Fibroblast of upper back skin (primary cell): ENCODE measurements around the gene FRY.
A peak's percentile ranks its signal among the peaks of the same experiment; 100 is the strongest.

Experiments used
- DNase-seq: peaks from one replicate; pipeline ENCODE4 v3.0.0-alpha.2; 2013

FRY gene

GRCh38 chr13:32136061-32136460 is 104.5 kb downstream of the FRY start:
- DNase-seq = no peak

GRCh38 chr13:32136716-32137115 is 105.1 kb downstream of the FRY start:
- no peak for DNase-seq

- DNase-seq = no peak
Observed at GRCh38 chr13:32139251-32139650, 107.7 kb downstream of the FRY start.

GRCh38 chr13:32140109-32140508 is 108.5 kb downstream of the FRY start:
- no peak for DNase-seq

GRCh38 chr13:32141462-32141861 is 109.9 kb downstream of the FRY start:
- no peak for DNase-seq

GRCh38 chr13:32142115-32142514 is 110.5 kb downstream of the FRY start:
- no peak for DNase-seq

GRCh38 chr13:32142956-32143375 is 111.4 kb downstream of the FRY start:
- DNase-seq = peak; percentile 75

GRCh38 chr13:32147193-32147592 is 115.6 kb downstream of the FRY start:
- DNase-seq = no peak

- DNase-seq = no peak
Observed at GRCh38 chr13:32147976-32148375, 116.4 kb downstream of the FRY start.

- DNase-seq = no peak
Observed at GRCh38 chr13:32150239-32150638, 118.7 kb downstream of the FRY start.

- peak; percentile 81 for DNase-seq
Observed at GRCh38 chr13:32150794-32151193, 119.2 kb downstream of the FRY start.

GRCh38 chr13:32151240-32151639 is 119.7 kb downstream of the FRY start:
- no peak for DNase-seq

- DNase-seq = peak; percentile 70
Observed at GRCh38 chr13:32153056-32153455, 121.5 kb downstream of the FRY start.

GRCh38 chr13:32159137-32159869 is 127.7 kb downstream of the FRY start:
- DNase-seq = no peak

- no peak for DNase-seq
Observed at GRCh38 chr13:32162395-32163005, 130.9 kb downstream of the FRY start.

GRCh38 chr13:32164622-32165268 is 133.2 kb downstream of the FRY start:
- peak; percentile 79 for DNase-seq

- no peak for DNase-seq
Observed at GRCh38 chr13:32165796-32166195, 134.2 kb downstream of the FRY start.

- no peak for DNase-seq
Observed at GRCh38 chr13:32168131-32168530, 136.6 kb downstream of the FRY start.

- DNase-seq = no peak
Observed at GRCh38 chr13:32170841-32171240, 139.3 kb downstream of the FRY start.

GRCh38 chr13:32173881-32174280 is 142.3 kb downstream of the FRY start:
- no peak for DNase-seq

GRCh38 chr13:32174366-32174765 is 142.8 kb downstream of the FRY start:
- DNase-seq = no peak

- DNase-seq = peak; percentile 42
Observed at GRCh38 chr13:32175307-32175706, 143.7 kb downstream of the FRY start.

- DNase-seq = no peak
Observed at GRCh38 chr13:32175943-32176342, 144.4 kb downstream of the FRY start.

GRCh38 chr13:32176696-32177095 is 145.1 kb downstream of the FRY start:
- DNase-seq = no peak
